NCI-H526 (cell line): Measurements from ENCODE around the gene IFITM10.

Experiments
- DNase-seq, 2 experiments: peaks; one replicate each; lab custom pipeline; 2025; lab: John Stamatoyannopoulos, UW

The IFITM10 gene

DNA sequence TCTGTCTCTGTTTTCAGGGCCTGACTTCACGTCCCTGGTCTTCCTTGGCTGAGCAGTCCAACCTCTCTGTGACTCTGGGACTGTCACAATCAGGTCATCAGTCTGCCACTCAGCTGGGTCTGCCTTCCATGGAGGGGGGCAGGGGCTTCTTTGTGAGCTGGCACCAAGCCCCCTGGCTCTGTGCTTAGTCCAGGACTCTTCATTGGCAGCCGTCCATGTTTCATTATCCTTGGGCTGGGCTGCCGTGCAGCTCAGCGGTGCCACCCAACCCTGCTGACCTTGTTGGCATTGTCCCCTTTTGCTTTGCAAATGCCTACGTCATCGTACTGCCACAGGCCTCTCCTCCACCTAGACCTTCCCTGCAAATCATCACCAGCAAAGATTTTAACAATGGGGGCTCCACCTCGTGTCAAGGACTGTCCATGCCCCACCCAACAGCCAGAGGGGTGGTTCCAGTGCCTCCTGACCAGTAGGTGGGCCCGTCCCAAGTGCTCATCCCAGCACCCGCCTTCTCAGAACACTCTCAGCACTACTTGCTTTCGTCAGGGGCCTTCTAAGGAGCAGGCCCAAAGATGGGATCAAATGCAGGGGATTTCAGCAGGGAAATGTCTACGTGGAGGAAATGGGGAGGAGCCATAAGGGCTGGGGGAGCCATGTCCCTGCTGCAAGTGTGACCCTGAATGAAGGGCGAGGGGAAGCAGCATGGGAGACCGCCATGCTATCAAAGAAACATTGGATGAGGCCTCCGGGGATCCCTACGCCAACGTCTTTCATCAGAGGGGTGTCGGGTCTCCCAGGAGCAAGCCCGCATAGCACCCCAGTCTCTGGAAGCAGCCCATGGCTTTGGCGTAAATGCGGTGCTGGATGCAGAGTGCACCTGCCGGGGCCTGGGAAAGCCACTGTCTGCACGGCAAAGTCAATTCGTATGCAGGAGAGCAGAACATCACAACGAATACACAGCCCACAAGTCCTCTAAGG lies 35.2 kb downstream of the IFITM10 start:
- no peak for DNase-seq

DNA sequence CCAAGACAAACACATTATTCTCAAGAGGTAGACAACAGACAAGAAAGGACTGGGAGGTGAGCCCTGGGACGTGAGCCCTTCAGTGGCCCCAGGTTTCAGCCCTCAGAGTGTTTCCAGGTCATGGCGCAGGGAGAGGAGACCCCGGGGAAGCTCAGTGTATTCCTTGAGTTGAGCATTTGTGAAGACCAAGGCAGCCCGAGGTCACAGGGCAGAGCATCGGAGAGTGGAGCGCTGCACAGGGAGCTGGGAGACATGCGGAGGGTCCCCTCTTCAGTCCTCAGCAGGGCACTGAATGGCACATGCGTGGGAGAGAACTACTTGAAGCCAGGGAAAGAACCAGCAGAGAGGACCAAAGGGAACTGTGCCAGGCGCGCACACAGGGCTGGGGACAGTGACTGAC lies 41.7 kb downstream of the IFITM10 start:
- no peak for DNase-seq

DNA sequence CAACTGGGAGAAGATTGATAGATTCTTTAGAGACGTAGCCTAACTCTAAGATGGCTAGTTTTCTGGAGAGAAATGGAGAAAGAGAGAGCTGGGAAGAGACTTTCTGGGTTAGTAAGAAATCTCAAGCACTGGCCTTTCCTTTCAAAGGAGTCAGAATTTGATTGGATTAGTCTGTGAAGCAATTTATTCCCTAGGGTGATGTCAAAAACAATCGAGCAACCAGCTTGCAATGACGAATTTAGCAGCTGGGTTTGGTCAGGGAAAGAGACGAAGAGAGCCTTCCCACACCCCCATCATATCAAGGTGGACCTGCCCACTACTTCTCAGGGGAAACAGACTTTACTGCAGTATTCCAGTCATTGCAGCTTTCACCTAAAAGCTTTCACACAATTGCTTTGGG lies 42.6 kb downstream of the IFITM10 start:
- no peak for DNase-seq

DNA sequence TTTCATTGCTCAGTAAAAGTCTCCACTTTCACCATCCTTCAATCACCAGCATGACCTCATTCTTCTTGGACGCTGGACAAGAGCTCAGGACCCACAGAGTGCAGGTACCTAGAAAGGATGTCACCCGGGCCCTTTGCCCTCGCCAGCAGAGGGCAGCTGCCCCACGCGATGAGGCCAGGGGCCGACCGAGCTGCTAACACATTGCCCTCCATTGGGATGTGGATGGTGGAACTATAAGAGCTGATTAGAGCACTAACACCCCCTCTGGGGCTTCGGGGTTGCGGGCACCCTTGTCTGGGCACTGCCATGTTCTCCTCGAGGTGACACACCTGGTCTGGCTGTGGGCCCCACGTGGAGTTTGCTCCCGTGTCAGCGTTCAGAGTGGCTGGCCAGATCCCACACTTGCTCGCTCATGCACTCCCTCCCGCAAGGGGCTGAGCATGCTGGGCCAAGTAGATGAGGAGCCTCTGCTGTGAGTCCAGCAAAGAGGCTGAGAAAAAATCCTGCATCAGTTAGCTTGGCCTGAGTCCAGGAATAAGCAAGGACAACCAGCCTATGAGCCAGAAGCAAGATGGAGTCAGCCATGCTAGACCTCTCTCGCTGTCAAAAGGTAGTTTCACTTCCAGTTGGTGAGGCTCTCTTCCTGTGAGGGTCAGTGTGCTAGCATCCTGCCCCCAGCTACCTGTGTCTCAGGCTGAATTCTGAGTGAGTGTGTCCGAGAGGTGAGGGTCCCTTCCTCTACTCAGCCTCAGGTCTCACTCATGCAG lies 43.6 kb downstream of the IFITM10 start:
- no peak for DNase-seq

DNA sequence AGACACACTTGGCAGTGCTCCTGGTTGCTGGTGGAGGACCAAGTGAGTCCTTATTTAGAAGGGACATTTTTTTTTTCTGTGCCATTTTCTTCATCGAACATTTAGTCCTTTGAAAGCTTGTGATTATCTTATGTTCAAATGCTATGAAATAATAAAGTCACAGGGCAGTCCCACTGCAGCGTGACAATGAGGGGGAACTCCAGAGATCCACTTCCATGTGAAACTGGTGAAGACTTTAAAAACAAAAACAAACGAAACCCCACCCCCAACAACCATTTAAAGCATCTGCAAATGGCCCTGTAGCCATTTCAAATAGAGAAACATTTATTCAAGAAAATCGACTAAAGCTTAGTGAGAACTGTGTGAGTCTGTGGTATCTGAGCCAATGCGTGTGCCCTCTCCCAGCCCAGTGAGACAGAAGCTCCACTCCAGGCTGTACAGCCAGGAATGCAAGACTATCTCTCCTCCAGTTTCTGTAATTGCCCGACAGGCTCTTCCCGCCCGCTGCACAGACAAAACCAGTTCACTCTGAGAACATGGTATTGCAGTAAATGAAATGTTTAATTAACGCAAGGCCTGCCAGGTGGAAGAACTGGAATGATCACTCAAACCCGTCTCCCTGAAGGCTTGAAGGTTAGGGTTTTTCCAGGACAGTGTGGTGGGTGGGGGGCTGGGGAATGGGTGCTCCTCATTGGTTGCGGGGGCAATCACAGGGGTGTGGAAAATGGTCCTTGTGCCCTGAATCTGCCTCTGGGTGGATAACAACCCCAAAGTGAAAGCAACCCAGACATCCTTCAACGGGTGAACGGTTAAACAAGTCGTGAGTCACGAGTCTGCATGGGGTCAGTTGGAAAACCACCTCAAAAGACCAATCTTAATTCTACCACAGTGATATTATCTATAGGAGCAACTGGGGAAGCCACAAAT lies 45.0 kb downstream of the IFITM10 start:
- no peak for DNase-seq

DNA sequence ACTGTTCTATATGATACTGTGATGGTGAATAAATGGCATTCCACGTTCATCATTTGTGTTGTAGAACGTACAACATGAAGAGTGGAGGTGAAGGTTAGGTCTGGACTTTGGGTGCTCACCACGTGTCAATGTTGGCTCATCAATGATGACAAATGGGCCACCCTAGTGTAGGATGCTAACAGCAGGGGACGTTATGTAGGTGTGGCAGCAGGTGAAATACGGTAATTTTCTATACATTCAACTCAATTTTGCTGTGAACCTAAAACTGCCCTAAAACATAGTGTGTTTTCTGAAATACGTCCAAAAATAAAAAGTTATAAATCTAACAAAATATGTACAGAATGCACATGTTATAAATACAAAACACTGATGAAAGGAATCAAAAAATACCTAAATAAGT lies 47.2 kb downstream of the IFITM10 start:
- DNase-seq = no peak

DNA sequence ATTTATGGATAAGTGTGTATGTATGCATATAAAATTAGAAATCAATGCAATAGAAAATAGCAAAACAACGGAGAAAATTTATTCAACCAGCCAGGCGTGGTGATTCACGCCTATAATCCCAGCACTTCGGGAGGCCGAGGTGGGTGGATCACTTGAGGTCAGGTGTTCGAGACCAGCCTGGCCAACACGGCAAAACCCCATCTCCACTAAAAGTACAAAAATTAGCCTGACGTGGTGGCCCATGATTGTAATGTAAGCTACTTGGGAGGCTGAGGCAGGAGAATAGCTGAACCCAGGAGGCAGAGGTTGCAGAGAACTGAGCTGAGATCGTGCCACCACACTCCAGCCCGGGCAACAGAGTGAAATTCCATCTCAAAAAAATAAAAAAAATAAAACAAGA lies 47.9 kb downstream of the IFITM10 start:
- no peak for DNase-seq

DNA sequence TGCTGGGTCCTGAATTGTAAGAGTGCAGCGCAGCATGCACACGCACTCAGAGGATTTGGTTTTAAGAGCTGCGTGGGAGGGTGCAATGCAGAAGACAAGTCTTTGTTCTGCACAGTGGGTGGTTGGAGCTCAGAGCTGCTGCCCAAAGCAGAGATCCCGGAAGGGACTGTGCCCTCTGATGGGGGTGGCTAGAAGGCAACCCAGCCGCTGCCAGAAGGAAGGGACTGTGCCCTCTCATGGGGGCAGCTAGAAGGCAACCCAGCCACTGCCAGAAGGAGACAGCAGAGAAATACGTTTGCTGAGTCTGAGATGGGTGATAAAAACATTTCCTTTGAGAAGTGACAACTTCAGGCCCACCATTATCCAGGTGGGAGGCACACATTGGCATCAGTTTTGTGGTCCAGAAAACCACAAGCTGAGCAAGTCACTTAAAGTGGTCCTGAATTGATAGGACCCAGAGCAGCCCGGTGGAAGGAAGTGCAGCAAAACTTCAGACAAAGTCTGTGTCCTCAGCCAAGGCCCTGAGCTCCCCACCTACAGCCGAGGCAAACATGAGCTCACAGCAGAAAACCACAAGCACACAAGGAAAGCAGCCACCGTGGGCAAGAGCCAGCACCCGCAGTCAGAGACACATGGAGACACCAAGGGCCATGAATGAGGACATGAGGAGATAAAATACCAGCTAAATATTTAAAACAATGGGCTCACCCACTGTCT lies 49.1 kb downstream of the IFITM10 start:
- DNase-seq = no peak

DNA sequence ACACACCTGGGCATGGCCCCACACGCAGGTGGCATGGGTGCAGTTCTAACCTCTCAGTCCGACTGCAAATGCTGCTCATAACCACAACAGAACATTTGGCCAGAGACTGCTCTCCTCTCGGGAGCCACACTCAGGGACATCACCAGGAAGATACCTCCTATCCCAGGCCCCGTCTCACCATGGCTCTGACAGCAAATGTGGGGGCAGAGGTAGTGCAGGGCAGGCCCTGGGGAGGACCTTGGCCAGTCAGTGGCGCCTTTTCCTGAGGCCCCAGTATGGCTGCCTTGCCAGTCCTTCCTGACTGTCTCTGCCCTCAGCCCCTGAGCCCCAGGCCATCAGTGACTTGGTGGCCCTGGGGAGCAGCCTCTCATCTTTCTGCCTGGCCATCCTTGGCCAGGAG lies 50.6 kb downstream of the IFITM10 start:
- DNase-seq = no peak

DNA sequence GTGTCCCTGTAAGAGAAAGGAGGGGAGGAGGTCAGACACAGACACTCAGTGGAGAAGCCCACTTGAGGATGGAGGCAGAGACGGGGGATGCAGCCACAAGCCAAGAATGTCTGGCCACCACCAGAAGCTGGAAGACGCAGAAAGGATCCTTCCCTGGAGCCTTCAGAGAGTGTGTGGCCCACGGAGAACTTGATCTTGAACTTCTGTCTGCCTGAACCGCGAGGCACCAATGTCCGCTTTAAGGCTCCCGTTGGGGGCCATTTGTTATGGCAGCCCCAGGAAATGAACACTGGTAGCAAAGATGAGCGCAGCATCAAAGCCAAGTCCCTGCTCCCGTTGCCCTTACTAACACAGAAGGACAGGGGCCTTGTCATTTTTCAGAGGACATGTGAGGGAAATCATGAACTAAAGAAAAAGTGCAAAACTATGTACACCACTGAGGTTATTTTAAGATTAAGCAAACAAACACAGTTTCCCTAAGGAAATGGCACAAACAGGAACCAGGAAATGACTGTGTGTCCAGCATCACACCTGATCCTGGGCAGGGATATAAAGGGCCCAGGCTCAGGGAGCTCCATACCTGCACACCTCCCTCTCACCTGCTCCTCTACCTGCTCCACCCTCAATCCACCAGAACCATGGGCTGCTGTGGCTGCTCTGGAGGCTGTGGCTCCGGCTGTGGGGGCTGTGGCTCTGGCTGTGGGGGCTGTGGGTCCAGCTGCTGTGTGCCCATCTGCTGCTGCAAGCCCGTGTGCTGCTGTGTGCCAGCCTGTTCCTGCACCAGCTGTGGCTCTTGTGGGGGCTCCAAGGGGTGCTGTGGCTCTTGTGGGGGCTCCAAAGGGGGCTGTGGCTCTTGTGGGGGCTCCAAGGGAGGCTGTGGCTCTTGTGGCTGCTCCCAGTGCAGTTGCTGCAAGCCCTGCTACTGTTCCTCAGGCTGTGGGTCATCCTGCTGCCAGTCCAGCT lies 53.5 kb downstream of the IFITM10 start, which contains the start of gene KRTAP5-6:
KRTAP5-6 (plus strand) TSS at position 588 of the 963 bp plus-strand sequence; CDS start at position 639, 51 bp downstream.
- DNase-seq = no peak

DNA sequence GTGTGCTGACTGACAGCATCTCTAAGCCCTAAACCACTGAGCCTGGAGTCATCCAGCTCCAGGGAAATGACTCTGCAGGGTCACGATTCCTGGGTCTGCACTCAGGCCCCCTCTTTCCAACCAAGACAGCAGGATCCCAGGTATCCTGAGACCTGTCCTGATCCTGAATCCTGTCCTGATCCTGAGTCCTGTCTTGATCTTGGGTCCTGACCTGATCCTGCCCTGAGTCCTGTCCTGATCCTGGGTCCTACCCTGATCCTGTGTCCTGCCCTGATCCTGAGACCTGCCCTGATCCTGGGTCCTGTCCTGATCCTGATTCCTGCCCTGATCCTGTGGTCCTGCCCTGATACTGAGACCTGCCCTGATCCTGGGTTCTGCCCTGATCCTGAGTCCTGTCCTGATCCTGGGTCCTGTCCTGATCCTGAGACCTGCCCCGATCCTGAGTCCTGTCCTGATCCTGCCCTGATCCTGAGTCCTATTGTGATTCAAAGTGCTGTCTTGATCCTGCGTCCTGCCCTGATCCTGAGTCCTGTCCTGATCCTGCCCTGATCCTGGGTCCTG lies 54.8 kb downstream of the IFITM10 start:
- DNase-seq = no peak

DNA sequence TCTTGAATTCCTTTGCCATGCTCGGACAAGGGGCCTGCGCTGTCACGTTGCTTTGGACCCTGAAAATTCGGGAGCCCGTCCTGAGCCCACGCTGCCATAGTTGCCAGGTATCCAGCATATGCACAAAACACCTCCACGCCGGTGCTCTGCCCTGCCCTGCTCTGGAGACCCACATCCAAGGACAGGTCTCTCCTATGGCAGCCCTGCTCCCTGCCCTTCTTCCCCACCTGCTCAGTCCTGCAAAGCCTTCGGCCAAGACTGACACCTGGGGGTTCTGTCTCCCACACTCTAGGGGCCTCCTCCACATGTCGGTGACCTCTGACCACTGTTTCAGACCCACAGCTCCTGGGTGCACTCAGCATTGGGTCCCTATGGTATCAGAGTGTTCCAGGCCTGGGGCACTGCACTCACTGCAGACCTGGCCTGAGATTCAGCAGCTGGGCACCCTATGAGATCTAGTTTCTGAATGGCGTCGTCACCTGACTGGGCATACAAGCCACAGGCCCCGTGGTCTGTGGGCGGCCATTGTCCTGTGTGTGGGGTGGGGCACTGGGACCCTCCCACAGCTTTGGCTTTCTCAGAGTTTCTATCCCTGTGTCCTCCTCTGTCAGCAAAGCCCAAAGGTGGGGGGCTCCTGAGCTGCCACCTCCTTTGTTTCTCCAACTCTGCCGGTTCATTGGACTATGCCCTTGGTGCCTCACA lies 55.4 kb downstream of the IFITM10 start:
- no peak for DNase-seq

DNA sequence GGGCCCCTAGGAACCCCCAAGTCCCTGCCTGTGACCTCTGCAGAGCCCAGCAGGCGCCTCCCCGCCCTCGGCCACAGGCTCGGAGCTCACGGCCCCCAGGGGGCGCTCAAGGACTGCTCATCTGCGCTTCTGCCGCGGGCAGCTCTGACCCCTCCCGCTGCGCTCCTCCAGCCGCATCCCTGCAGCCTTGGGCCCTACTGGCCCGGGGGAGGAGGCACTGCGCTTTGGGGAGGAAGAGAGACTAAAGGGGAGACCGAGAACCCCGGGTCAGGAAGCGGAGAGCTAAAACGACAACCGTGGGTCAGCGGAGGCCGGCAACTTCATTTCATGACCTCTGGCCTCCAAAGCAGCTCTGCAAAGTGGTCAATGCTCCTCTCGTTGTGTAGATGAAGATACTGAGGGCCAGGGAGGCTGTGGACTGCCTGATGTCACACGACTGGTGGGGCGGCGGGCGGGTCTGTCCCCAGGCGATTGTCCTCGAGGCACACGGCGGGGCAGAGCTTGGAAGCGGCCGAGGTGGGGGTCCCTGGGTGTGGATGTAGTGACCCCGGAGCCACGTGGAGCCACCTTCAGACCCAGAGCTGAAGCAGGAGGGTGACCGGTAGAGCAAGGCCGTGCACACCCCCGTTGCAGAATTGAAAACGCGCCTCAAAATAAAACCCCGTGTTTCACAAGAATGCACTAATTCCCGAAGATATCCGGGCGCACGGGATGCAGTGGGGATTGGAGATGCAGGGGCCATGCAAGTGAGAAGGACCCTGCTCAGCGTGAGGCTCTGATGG lies 56.1 kb downstream of the IFITM10 start:
- DNase-seq = peak; percentile 65 to 94

DNA sequence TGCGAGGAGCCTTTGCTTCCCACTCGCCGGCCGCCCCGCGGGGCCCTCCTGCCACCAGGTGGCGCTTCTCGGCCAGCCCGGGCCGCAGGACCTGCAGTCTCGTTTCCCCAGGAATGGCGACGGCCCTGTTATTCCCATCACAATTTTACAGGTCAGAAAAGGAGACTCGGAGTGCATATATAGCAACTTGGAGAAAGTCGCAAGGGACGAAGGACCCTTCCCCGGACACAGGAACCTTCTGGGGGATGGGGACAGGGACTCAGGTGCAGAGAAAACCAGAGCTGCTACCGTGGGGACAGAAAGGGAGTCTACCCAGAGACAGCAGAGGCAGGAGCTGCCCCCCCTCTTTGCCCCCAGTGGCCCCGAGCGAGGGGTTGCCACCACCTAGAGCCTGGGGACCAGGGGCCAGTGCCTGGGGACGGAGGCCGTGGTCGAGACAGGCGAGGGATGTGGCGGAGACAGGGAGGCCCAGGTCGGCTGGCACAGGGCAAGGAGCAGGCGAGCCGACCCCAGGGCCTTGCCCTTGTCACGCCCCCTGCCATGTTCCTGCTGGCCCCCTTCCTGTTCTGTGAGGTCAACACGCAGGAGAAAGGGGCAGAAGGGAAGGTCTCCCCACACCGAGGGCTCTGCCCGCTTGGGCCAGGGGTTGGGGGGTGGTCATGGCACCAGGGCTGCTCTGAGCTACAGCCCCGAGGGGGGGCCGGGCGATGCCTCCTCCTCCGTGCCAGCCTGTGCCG lies 56.9 kb downstream of the IFITM10 start:
- DNase-seq = peak; percentile 64 to 90

DNA sequence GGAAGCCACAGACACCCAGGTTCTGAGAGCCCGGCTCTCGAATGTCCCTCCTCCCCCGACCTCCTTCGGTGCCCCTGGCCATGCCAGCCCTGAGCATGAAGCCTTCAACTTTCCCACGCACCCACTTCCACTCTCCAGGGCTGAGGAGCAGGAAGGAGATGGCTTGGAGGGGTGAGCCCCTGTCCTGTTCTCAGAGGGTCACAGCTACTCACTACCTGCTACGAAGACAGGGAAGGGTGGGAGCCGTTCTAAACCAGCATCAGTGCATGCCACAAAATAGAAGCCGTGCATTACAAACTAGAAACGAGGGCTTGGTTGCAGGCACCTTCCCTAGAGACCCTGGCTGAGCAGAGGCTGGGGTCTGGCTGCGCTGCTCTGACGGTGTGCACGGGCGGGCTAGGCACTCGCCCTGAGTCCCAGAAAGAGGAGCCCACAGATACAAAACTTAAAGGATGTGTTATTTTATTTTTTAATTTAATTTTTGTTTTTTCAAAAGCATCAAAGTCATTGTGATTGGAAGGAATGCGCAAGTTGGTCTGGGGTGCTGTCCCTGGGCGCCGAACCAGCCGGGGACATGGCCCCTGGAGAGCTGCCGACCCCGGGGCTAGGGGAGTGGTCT lies 57.6 kb downstream of the IFITM10 start:
- DNase-seq = no peak

DNA sequence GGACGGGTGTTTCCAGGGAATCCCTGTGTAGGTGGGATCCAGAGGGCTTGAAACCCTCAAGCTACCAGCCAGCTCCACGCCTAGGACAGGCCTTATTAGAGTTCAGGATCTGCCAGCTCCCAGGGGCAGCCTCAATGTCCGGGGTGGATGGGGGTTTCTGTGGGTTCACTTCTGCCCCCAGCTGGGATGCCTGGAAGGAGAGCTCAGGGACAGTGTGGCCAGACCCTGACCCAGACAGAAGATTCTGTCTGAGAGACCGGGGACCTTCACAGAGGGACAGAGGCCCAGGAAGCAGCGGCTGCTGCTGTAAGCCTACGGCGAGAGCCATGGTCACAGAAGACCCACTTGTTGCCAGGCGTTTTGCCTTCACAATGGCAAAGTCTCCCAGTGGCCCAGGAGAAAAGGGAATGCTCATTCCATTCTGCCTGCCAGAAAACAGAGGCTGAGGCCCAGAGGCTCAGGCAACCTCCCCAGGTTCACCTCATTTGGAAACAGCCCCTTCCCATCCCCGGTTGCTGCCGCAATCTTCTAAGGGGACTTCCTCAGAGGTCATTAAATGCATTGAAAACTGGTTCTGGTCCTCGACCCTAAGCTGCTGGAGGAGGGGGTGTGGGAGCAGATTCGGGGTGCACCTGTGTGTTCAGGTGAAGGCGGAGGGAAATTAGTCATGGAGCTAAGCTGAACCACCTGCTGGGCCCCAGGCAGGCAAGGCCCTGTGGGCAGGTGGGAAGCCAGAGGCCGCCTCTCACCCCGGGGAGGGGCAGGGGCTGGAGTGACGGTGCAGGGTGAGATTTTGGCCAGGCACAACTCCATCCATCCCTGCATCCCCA lies 58.3 kb downstream of the IFITM10 start:
- DNase-seq = no peak
